ENCODE data around the gene CERK. TPM values are rescaled to one million over a fixed set of nuclear protein-coding genes. Genes with fewer than 3 reads are reported as not detected.

The CERK gene
- total and polyA plus RNA-seq, 2 of the 8 experiments (the other 6 are each of a cell fraction or from before 2014, with no cell fraction given): 26.6 to 59.0 TPM

GRCh38 chr22:46746192-46746591, 8.1 kb upstream of the CERK start:
- Histone ChIP-seq H2BK5ac (ENCODE audit: low read depth, low read length) (no peak overlapping the region), H4K91ac (replicated peaks; ENCODE audit: insufficient read length, low read length) (no peak overlapping the region), H2AFZ (ENCODE audit: low read length) (no peak overlapping the region), H3K18ac (ENCODE audit: extremely low read depth, low read length) (no peak overlapping the region), H3K23me2 (ENCODE audit: low read depth, low read length) (no peaks in the 10 kb centered on the region), H3K4ac (replicated peaks; ENCODE audit: insufficient read length, low read depth, low read length) (no peak overlapping the region), H3K79me1 (ENCODE audit: low read depth, low read length) (no peaks in the 10 kb centered on the region), H3K14ac (ENCODE audit: insufficient read length) (no peak overlapping the region), H2BK15ac (ENCODE audit: low read length) (no peak overlapping the region), H4K5ac (ENCODE audit: insufficient read length, low read depth, low read length) (no peak overlapping the region), H3K4me3 (ENCODE audit: extremely low read depth in 1 of 4, insufficient read depth in 2 of 4, low read depth in 3 of 4, low read length in 4 of 4) (no peak overlapping the region), H2BK20ac (ENCODE audit: low read length) (no peak overlapping the region), H3K9me3 (ENCODE audit: insufficient read depth in 2 of 2, low read depth in 1 of 2, low read length in 1 of 2) (no peaks in the 10 kb centered on the region), H2BK120ac (replicated peaks; ENCODE audit: low read depth, low read length) (no peak overlapping the region), H4K20me1 (replicated peaks in 1 of 2; ENCODE audit: control insufficient read depth in 1 of 2, insufficient read depth in 2 of 2, low read length in 2 of 2) (no peaks in the 10 kb centered on the region), H3K56ac (replicated peaks; ENCODE audit: insufficient read length, low read depth, low read length) (no peak overlapping the region), H3K4me1 (replicated peaks in 1 of 4; ENCODE audit: control insufficient read depth in 3 of 4, insufficient read depth in 4 of 4, low read length in 3 of 4) (no peaks in the 10 kb centered on the region), H3K23ac (ENCODE audit: insufficient read length) (no peak overlapping the region), H3K4me2 (ENCODE audit: insufficient read depth in 1 of 2, low read depth in 2 of 2, low read length in 2 of 2) (no peak overlapping the region), H3K79me2 (ENCODE audit: control insufficient read depth in 1 of 2, insufficient read depth in 2 of 2, low read length in 2 of 2) (no peaks in the 10 kb centered on the region), H4K8ac (ENCODE audit: extremely low read depth, insufficient read depth, low read length) (no peak overlapping the region), H2AK5ac (ENCODE audit: low read depth, low read length) (no peak overlapping the region), H3K36me3 (ENCODE audit: control insufficient read depth in 2 of 4, insufficient read depth in 4 of 4, low read length in 3 of 4) (no peaks in the 10 kb centered on the region), H3K9ac (replicated peaks in 1 of 4; ENCODE audit: extremely low read depth in 1 of 4, low read depth in 3 of 4, low read length in 3 of 4) (no peak overlapping the region), H3K27me3 (replicated peaks in 1 of 4; ENCODE audit: control insufficient read depth in 3 of 4, extremely low read depth in 1 of 4, insufficient read depth in 3 of 4, low read length in 3 of 4) (peaks cover 0 to 4% (median 2%) of the 10 kb centered on the region in 4 experiments; a peak in 5 of 7 replicates), H2BK12ac (ENCODE audit: low read depth, low read length) (no peak overlapping the region), H3K27ac (ENCODE audit: low read depth, low read length) (no peak overlapping the region)
- WGBS, 2 experiments (ENCODE audit: extremely low coverage in 1 of 2, insufficient coverage in 1 of 2, insufficient read length in 1 of 2, insufficient replicate concordance in 2 of 2, low coverage in 1 of 2, low lambda C conversion rate in 2 of 2, missing lambda C conversion rate in 1 of 2): 83% methylated on average over 5 of the region's 5 CpGs; no CpG with 5 or more reads in 1 of the 2 experiments
- FAIRE-seq (no peak), DNase-seq (ENCODE audit: low read depth in 1 of 2, low spot score in 2 of 2) (no peak)
- POLR2A ChIA-PET (ENCODE audit: partially characterized antibody): interaction anchor here (0.8 kb wide), 1 partner anchor 16 kb away, joined by 3 read pairs; the partner anchor contains the start of gene TBC1D22A
- CTCF ChIA-PET (ENCODE audit: partially characterized antibody): interaction anchor here (1.5 kb wide), 2 partner anchors 11 to 57 kb away, joined by 3 read pairs; no protein-coding TSS in a partner anchor
- no peak for TF ChIP-seq POLR2AphosphoS5 (IDR thresholded peaks at IDR 0.05; ENCODE audit: low read depth, low read length)
- TF ChIP-seq JUND (IDR thresholded peaks at IDR 0.05; ENCODE audit: low read length): no peak
- TF ChIP-seq SP4 (IDR thresholded peaks at IDR 0.05; ENCODE audit: low read length): no peak
- no peak for TF ChIP-seq POLR2A (IDR thresholded peaks at IDR 0.05; ENCODE audit: control extremely low read depth in 1 of 2, low read depth in 2 of 2, low read length in 2 of 2)
- TF ChIP-seq CBX5 (IDR thresholded peaks at IDR 0.05; ENCODE audit: low read depth, low read length): no peak
- no peak for TF ChIP-seq BACH1 (IDR thresholded peaks at IDR 0.05; ENCODE audit: low read length)
- no peak for TF ChIP-seq TAF1 (IDR thresholded peaks at IDR 0.05; ENCODE audit: low read depth, low read length)

All from H1 (cell line).